ENCODE data around the gene PTPRT.

PTPRT gene

DNA sequence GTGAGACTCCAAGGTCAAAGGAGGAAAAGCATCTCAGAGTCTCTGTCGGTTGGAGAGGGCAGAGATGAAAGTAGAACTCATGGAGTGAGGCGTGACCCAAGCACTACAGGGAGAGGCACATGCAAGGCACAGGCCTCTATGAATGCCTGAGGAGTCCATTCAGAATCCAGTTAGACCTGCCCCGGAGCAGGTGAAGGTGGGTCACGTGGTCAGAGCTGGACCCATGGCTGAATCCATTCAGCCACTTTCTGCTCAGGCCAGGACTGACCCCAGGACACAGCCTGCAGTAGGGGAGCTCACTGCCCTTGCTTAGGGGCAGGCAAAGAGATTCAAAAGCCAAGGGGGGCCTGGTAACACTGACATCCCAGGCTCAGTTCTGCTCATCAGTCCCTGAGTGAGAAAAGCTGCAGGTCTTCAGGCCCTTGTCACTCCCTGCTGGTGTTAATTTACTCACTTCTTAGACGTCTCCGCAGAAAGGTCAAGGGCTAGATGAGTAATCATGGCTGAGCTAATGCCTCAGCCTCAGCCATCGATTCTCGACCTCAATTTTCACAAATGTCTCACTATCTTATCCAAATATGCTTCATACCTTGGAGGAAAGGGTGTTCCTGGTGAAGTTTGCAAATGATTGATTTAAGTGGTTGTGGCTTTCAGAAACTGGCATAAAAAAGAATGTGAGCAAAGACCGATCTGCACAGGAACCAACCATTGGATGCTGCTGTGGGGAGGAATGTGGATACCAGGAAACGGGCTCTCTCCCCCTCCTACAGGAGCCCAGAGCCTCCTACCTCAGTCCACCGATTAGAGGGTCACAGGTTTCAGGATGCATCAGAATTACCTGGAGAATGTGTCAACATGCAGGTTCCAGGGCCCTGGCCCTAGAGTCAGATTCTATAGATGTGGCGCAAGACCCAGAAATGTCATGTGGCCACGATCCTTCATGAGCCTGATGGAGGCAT, 584.4 kb downstream of the PTPRT start:
- no peaks in the 10 kb centered on the region for H3K27me3 ChIP-seq (ENCODE audit: insufficient read depth, low read length, poor library complexity)
- no peaks in the 10 kb centered on the region for H3K4me1 ChIP-seq (ENCODE audit: insufficient read depth, low read length)
- H2AFZ ChIP-seq (ENCODE audit: low read depth, low read length) = no peak overlapping the region
- no peak overlapping the region for H3K9ac ChIP-seq (ENCODE audit: low read depth, low read length)
- H3K27ac ChIP-seq (ENCODE audit: low read length) = no peak overlapping the region
- ATAC-seq (ENCODE audit: insufficient read depth, low read depth) (no peak), DNase-seq (no peak)
- no peaks in the 10 kb centered on the region for H3K79me2 ChIP-seq (ENCODE audit: insufficient read depth, low read length)
- H3K9me3 ChIP-seq (ENCODE audit: insufficient read depth, low read length, severe bottlenecking) = no peaks in the 10 kb centered on the region
- no peaks in the 10 kb centered on the region for H4K20me1 ChIP-seq (ENCODE audit: insufficient read depth, low read length)
- no peak for TF ChIP-seq EZH2 (IDR thresholded peaks at IDR 0.05; ENCODE audit: borderline replicate concordance, low read depth, low read length, severe bottlenecking)
- TF ChIP-seq, protein P1, sequence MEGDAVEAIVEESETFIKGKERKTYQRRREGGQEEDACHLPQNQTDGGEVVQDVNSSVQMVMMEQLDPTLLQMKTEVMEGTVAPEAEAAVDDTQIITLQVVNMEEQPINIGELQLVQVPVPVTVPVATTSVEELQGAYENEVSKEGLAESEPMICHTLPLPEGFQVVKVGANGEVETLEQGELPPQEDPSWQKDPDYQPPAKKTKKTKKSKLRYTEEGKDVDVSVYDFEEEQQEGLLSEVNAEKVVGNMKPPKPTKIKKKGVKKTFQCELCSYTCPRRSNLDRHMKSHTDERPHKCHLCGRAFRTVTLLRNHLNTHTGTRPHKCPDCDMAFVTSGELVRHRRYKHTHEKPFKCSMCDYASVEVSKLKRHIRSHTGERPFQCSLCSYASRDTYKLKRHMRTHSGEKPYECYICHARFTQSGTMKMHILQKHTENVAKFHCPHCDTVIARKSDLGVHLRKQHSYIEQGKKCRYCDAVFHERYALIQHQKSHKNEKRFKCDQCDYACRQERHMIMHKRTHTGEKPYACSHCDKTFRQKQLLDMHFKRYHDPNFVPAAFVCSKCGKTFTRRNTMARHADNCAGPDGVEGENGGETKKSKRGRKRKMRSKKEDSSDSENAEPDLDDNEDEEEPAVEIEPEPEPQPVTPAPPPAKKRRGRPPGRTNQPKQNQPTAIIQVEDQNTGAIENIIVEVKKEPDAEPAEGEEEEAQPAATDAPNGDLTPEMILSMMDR (IDR thresholded peaks at IDR 0.05; ENCODE audit: borderline replicate concordance, extremely low read depth, low read length, poor library complexity, severe bottlenecking) = no peak
- H3K4me2 ChIP-seq (ENCODE audit: insufficient read depth, low read length) = no peak overlapping the region
- no peaks in the 10 kb centered on the region for H3K36me3 ChIP-seq (ENCODE audit: insufficient read depth, low read length)
- H3K4me3 ChIP-seq (ENCODE audit: low read depth in 1 of 2, low read length in 2 of 2) = no peak overlapping the region

- ATAC-seq (ENCODE audit: insufficient read depth, low read depth) (no peak), DNase-seq (no peak)
- no peak overlapping the region for H3K27ac ChIP-seq (ENCODE audit: low read length)
Measured at GRCh38 chr20:42603655-42604054, 586.1 kb downstream of the PTPRT start.

DNA sequence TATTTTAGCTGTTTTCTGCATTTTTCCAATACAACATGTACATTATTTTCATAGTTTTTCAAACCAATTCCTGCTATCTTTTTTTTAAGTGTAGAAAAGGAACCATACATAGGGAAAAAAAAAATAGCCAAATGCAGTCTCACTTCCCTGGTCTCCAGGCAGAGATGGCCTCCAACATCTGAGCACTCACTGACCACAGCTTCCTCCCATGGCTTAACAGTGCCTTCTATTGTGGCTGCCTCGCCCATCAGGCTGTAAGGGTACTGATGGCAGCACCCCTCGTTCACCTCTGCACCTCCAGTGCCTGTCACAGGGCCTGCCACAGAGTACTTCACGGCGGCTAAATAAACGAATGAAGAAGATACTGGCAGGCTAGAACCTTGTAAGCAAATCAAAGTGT, 591.1 kb downstream of the PTPRT start:
- DNase-seq (no peak), ATAC-seq (ENCODE audit: insufficient read depth, low read depth) (no peak)
- no peak overlapping the region for H3K4me2 ChIP-seq (ENCODE audit: insufficient read depth, low read length)
- H3K27me3 ChIP-seq (ENCODE audit: insufficient read depth, low read length, poor library complexity) = no peaks in the 10 kb centered on the region
- no peak overlapping the region for H3K4me3 ChIP-seq (ENCODE audit: low read depth in 1 of 2, low read length in 2 of 2)
- TF ChIP-seq EZH2 (IDR thresholded peaks at IDR 0.05; ENCODE audit: borderline replicate concordance, low read depth, low read length, severe bottlenecking) = no peak
- TF ChIP-seq, protein P1 (IDR thresholded peaks at IDR 0.05; ENCODE audit: borderline replicate concordance, extremely low read depth, low read length, poor library complexity, severe bottlenecking) = no peak
- H3K9me3 ChIP-seq (ENCODE audit: insufficient read depth, low read length, severe bottlenecking) = no peaks in the 10 kb centered on the region
- no peaks in the 10 kb centered on the region for H4K20me1 ChIP-seq (ENCODE audit: insufficient read depth, low read length)
- H3K27ac ChIP-seq (ENCODE audit: low read length) = no peak overlapping the region
- no peaks in the 10 kb centered on the region for H3K79me2 ChIP-seq (ENCODE audit: insufficient read depth, low read length)
- no peaks in the 10 kb centered on the region for H3K36me3 ChIP-seq (ENCODE audit: insufficient read depth, low read length)
- no peak overlapping the region for H3K9ac ChIP-seq (ENCODE audit: low read depth, low read length)
- no peak overlapping the region for H2AFZ ChIP-seq (ENCODE audit: low read depth, low read length)
- H3K4me1 ChIP-seq (ENCODE audit: insufficient read depth, low read length) = no peaks in the 10 kb centered on the region

More at GRCh38 chr20:42603655-42604054, 586.1 kb downstream of the PTPRT start:
- Histone ChIP-seq H3K36me3 (ENCODE audit: insufficient read depth, low read length) (no peaks in the 10 kb centered on the region), H3K4me2 (ENCODE audit: insufficient read depth, low read length) (no peak overlapping the region), H3K27me3 (ENCODE audit: insufficient read depth, low read length, poor library complexity) (no peaks in the 10 kb centered on the region), H2AFZ (ENCODE audit: low read depth, low read length) (no peak overlapping the region), H4K20me1 (ENCODE audit: insufficient read depth, low read length) (no peaks in the 10 kb centered on the region), H3K79me2 (ENCODE audit: insufficient read depth, low read length) (no peaks in the 10 kb centered on the region), H3K9me3 (ENCODE audit: insufficient read depth, low read length, severe bottlenecking) (no peaks in the 10 kb centered on the region), H3K4me1 (ENCODE audit: insufficient read depth, low read length) (no peaks in the 10 kb centered on the region), H3K4me3 (ENCODE audit: low read depth in 1 of 2, low read length in 2 of 2) (no peak overlapping the region), H3K9ac (ENCODE audit: low read depth, low read length) (no peak overlapping the region)
- TF ChIP-seq EZH2 (IDR thresholded peaks at IDR 0.05; ENCODE audit: borderline replicate concordance, low read depth, low read length, severe bottlenecking) = no peak
- TF ChIP-seq, protein P1 (IDR thresholded peaks at IDR 0.05; ENCODE audit: borderline replicate concordance, extremely low read depth, low read length, poor library complexity, severe bottlenecking) = no peak
